CD14-positive monocyte (primary cell): ENCODE results near the gene TMEM236. TPM values are rescaled to one million over a fixed set of nuclear protein-coding genes. Genes with fewer than 3 reads are reported as not detected.

ENCODE experiments used
- DNase-seq, 3 donors: peaks; one replicate each; pipeline ENCODE4 v3.0.0-alpha.2; 2011 to 2022
- H2AFZ ChIP-seq: 2 replicates; pipeline ENCODE4 v1.6.0; 2012; ENCODE audit warnings: mild to moderate bottlenecking, low read depth, low read length, inconsistent platforms; ENCODE audit not compliant: insufficient read depth, poor library complexity, severe bottlenecking
- H3K27ac ChIP-seq, 2 donors: 1 replicate in 1 of 2; 2 replicates in 1 of 2; pipeline ENCODE4 v1.5.1; 2012 to 2013; ENCODE audit warnings: low read length in 2 of 2, control low read depth in 1 of 2, inconsistent platforms in 1 of 2, low read depth in 1 of 2, mild to moderate bottlenecking in 1 of 2
- H3K27me3 ChIP-seq, 2 donors: one replicate each; pipeline versions ENCODE4 v1.6.0 to v1.6.1; 2011 to 2013; ENCODE audit warnings: low read length in 2 of 2; ENCODE audit not compliant: control insufficient read depth in 2 of 2, insufficient read depth in 2 of 2
- H3K36me3 ChIP-seq, 2 donors: replicated peaks in 1 of 2; 1 replicate in 1 of 2; 2 replicates in 1 of 2; pipeline versions ENCODE4 v1.5.1 to v1.6.1; 2012 to 2013; ENCODE audit warnings: low read length in 2 of 2, control low read depth in 1 of 2, inconsistent platforms in 1 of 2, mild to moderate bottlenecking in 1 of 2; ENCODE audit not compliant: insufficient read depth in 2 of 2, control insufficient read depth in 1 of 2
- H3K4me1 ChIP-seq, 2 donors: 1 replicate in 1 of 2; 2 replicates in 1 of 2; pipeline versions ENCODE4 v1.5.1 to v1.6.1; 2012 to 2013; ENCODE audit warnings: low read length in 2 of 2, control low read depth in 1 of 2, inconsistent platforms in 1 of 2, mild to moderate bottlenecking in 1 of 2, moderate library complexity in 1 of 2; ENCODE audit not compliant: insufficient read depth in 2 of 2, control insufficient read depth in 1 of 2
- H3K4me2 ChIP-seq: replicated peaks from 2 replicates; pipeline ENCODE3; 2012; ENCODE audit warnings: low read length, moderate library complexity, mild to moderate bottlenecking; ENCODE audit not compliant: poor library complexity, severe bottlenecking; ENCODE audit errors: extremely low read depth
- H3K4me3 ChIP-seq, 3 experiments: fragments of 200-600 bp in 1 of 3; sonication (generic) in 1 of 3; replicated peaks in 1 of 3; 1 replicate in 2 of 3; 2 replicates in 1 of 3; pipeline ENCODE4 v1.5.1; 2011 to 2013; ENCODE audit warnings: low read length in 3 of 3, mild to moderate bottlenecking in 3 of 3, control low read depth in 2 of 3, low read depth in 2 of 3, inconsistent platforms in 1 of 3, moderate library complexity in 1 of 3
- H3K79me2 ChIP-seq: 2 replicates; pipeline ENCODE4 v1.6.0; 2012; ENCODE audit warnings: mild to moderate bottlenecking, control low read depth, inconsistent platforms, low read length, moderate library complexity; ENCODE audit not compliant: insufficient read depth
- H3K9ac ChIP-seq: 2 replicates; pipeline ENCODE4 v1.6.0; 2017; ENCODE audit warnings: low read length, mild to moderate bottlenecking; ENCODE audit not compliant: insufficient read depth, poor library complexity, severe bottlenecking
- H3K9me3 ChIP-seq, 2 donors: replicated peaks in 1 of 2; 1 replicate in 1 of 2; 2 replicates in 1 of 2; pipeline versions ENCODE4 v1.5.1 to v1.6.1; 2012 to 2013; ENCODE audit warnings: low read length in 2 of 2, control low read depth in 1 of 2; ENCODE audit not compliant: control insufficient read depth in 1 of 2, insufficient read depth in 1 of 2
- H4K20me1 ChIP-seq: 2 replicates; pipeline ENCODE4 v1.6.0; 2012; ENCODE audit warnings: mild to moderate bottlenecking, low read length, control low read depth, moderate library complexity; ENCODE audit not compliant: insufficient read depth
- H3K27ac Mint-ChIP-seq, 7 donors: one replicate each; pipeline ENCODE4 v1.8.0; 2020; ENCODE audit warnings: mild to moderate bottlenecking in 7 of 7, mixed read lengths in 7 of 7, moderate library complexity in 6 of 7, inconsistent platforms in 2 of 7
- H3K27me3 Mint-ChIP-seq, 3 donors: one replicate each; pipeline ENCODE4 v1.8.0; 2021 to 2022; ENCODE audit warnings: low read depth in 3 of 3, mild to moderate bottlenecking in 3 of 3, mixed read lengths in 3 of 3, moderate library complexity in 3 of 3, inconsistent platforms in 1 of 3
- H3K36me3 Mint-ChIP-seq, 2 donors: one replicate each; pipeline ENCODE4 v1.8.0; 2020; ENCODE audit warnings: mixed read lengths in 2 of 2, inconsistent platforms in 1 of 2, mild to moderate bottlenecking in 1 of 2
- H3K4me1 Mint-ChIP-seq: one replicate; pipeline ENCODE4 v1.8.0; 2020; ENCODE audit warnings: mild to moderate bottlenecking, mixed read lengths
- H3K4me3 Mint-ChIP-seq, 2 donors: one replicate each; pipeline ENCODE4 v1.8.0; 2020; ENCODE audit warnings: mild to moderate bottlenecking in 2 of 2, mixed read lengths in 2 of 2, moderate library complexity in 1 of 2
- H3K9me3 Mint-ChIP-seq, 7 donors: one replicate each; pipeline ENCODE4 v1.8.0; 2020 to 2022; ENCODE audit warnings: mixed read lengths in 7 of 7, mild to moderate bottlenecking in 6 of 7, moderate library complexity in 6 of 7, inconsistent platforms in 2 of 7
- CTCF ChIP-seq: fragments of 200-600 bp; IDR thresholded peaks from one replicate; pipeline ENCODE4 v1.8.0; 2022; ENCODE audit warnings: antibody characterized with exemption, mild to moderate bottlenecking
- WGBS: methylation state at CpG from one replicate; pipeline ENCODE4 v1.1.5; 2013; ENCODE audit warnings: missing lambda C conversion rate; ENCODE audit not compliant: insufficient coverage; 5-methylcytosine and 5-hydroxymethylcytosine counted together
- intact Hi-C, 2 donors: fragments of 100-400 bp; cut with micrococcal nuclease; formaldehyde crosslinking; loops; one replicate each; pipeline versions ENCODE4 v1.15.0 to v1.15.1; 2023
- polyA plus RNA-seq, 3 donors: library from polyadenylated mRNA; depleted of rRNA in 1 of 3; unstranded in 2 of 3; stranded (reverse) in 1 of 3; fragments of 300-500 nt in 2 of 3; fragments of >200 nt in 1 of 3; fragmentation: Illumina TruSeq in 2 of 3; gene quantifications; 1 replicate in 2 of 3; 2 replicates in 1 of 3; pipeline ENCODE4 v1.2.3, GENCODE V29; 2012 to 2021

Gene TMEM236
- polyA plus RNA-seq, 3 donors: 0.08 TPM; not detected in 2

- intact Hi-C loops: loop anchor here in 1 of 2 donors (10.0 kb wide), 1 partner anchor 46 kb away; no protein-coding TSS in a partner anchor
- Mint-ChIP-seq H3K9me3 (no peaks in the 10 kb centered on the region), H3K27ac (peak within 1 kb of the TSS in 4 of 7 donors; percentile 1 to 66 (median 20)), H3K4me1 (peaks cover 41% of the 10 kb centered on the region), H3K4me3 (peak within 1 kb of the TSS; percentile 59 to 83), H3K27me3 (peaks cover 5 to 7% (median 6%) of the 10 kb centered on the region in 3 donors), H3K36me3 (no peaks in the 10 kb centered on the region)
- Histone ChIP-seq H4K20me1 (no peaks in the 10 kb centered on the region), H3K79me2 (no peaks in the 10 kb centered on the region), H3K4me2 (peak within 1 kb of the TSS; percentile 67), H3K4me1 (peaks cover 31 to 39% of the 10 kb centered on the region in 2 donors), H3K27me3 (no peaks in the 10 kb centered on the region), H2AFZ (peak within 1 kb of the TSS; percentile 26), H3K27ac (no peak within 1 kb of the TSS), H3K36me3 (no peaks in the 10 kb centered on the region), H3K9ac (peak within 1 kb of the TSS; percentile 27), H3K4me3 (peak within 1 kb of the TSS in 1 of 3 experiments; percentile 52), H3K9me3 (no peaks in the 10 kb centered on the region)
- peak in 2 of 3 donors; percentile 21 to 51 for DNase-seq
- TF ChIP-seq CTCF: no peak
- WGBS: 11% methylated on average over 16 of the region's 23 CpGs
Measured at GRCh38 chr10:17808971-17809841, 57.2 kb downstream of the TMEM236 start, which contains the start of gene MRC1. Gene MRC1, plus strand, starts transcription at chr10:17809348. Its CDS starts 118 bp downstream, at chr10:17809466.

DNA sequence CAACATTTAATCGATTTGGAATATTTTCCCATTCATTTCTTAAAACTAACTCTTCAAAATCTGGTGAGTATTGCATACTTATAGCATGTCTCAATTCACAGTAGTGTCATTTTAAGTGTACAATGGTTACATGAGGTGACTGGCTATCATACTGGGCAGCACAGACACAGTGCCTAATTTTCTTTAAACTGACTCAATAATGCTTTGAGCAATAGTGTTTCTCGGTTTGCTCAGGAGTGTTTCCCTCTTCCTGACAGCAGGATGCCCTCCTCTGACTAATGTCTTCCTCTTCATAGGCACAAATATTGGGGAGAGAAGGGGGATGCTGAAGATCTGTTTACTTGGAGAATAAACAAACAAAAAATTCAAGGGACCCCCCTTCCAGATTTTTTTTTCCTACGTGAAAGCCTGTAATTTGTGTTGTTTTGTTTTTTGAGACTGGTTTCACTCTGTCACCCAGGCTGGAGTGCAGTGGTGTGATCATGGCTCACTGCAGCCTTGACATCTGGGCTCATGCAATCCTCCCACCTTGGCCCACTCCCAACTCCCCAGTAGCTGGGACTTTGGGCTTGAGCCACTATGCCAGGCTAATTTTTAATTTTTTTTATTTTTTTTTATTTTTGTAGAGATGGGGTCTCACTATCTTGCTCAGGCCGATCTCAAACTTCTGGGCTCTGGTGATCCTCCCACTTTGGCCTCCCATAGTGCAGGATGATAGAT lies 59.3 kb downstream of the TMEM236 start:
- no CpG with 5 or more reads among the region's 4 CpGs for WGBS
- DNase-seq: peak in 2 of 3 donors; percentile 14 to 21
- intact Hi-C loops: no loop called here

More for the DNA sequence above, 59.3 kb downstream of the TMEM236 start:
- H3K4me1 ChIP-seq: peaks cover 41 to 44% of the 10 kb centered on the region in 2 donors
- no peak overlapping the region for H3K4me3 ChIP-seq
- TF ChIP-seq CTCF: no peak
- Mint-ChIP-seq H3K9me3 (no peaks in the 10 kb centered on the region), H3K36me3 (no peaks in the 10 kb centered on the region), H3K27me3 (peaks cover 5 to 9% (median 7%) of the 10 kb centered on the region in 3 donors), H3K4me1 (peaks cover 47% of the 10 kb centered on the region), H3K27ac (no peak overlapping the region), H3K4me3 (no peak overlapping the region)
- no peaks in the 10 kb centered on the region for H3K36me3 ChIP-seq
- H3K27ac ChIP-seq: no peak overlapping the region
- H3K27me3 ChIP-seq: no peaks in the 10 kb centered on the region
- H3K4me2 ChIP-seq: no peak overlapping the region
- H3K9ac ChIP-seq: no peak overlapping the region
- no peaks in the 10 kb centered on the region for H3K79me2 ChIP-seq
- no peaks in the 10 kb centered on the region for H4K20me1 ChIP-seq
- H2AFZ ChIP-seq: no peak overlapping the region
- H3K9me3 ChIP-seq: no peaks in the 10 kb centered on the region
